H7 (cell line): ENCODE data around the gene MCC. TPM values are rescaled to one million over a fixed set of nuclear protein-coding genes. Genes with fewer than 3 reads are reported as not detected.
"Not testable (repeated sequence)": the region's sequence is repeated elsewhere in the genome, so short reads cannot be mapped to it uniquely, and the experiment has no call there.

Experiments
- DNase-seq: peaks from one replicate; pipeline ENCODE4 v3.0.0; 2012
- H3K27me3 ChIP-seq: 2 replicates; pipeline ENCODE4 v1.6.0; 2011; ENCODE audit warnings: mild to moderate bottlenecking, low read length; ENCODE audit not compliant: control insufficient read depth, insufficient read depth
- H3K36me3 ChIP-seq: replicated peaks from 2 replicates; pipeline ENCODE4 v1.5.1; 2011; ENCODE audit warnings: low read length; ENCODE audit not compliant: control insufficient read depth, insufficient read depth
- H3K4me3 ChIP-seq: 2 replicates; pipeline ENCODE4 v1.5.1; 2011; ENCODE audit warnings: low read depth, mild to moderate bottlenecking, control low read depth, low read length, moderate library complexity; ENCODE audit not compliant: insufficient read depth
- total RNA-seq: library from RNA; depleted of rRNA; stranded (reverse); fragments of >200 nt; shearing (Covaris generic); gene quantifications from 2 replicates; pipeline ENCODE4 v1.2.3, GENCODE V29; 2014

MCC gene
- total RNA-seq, 1 experiment from 2014 or later: 23.0 TPM

DNA sequence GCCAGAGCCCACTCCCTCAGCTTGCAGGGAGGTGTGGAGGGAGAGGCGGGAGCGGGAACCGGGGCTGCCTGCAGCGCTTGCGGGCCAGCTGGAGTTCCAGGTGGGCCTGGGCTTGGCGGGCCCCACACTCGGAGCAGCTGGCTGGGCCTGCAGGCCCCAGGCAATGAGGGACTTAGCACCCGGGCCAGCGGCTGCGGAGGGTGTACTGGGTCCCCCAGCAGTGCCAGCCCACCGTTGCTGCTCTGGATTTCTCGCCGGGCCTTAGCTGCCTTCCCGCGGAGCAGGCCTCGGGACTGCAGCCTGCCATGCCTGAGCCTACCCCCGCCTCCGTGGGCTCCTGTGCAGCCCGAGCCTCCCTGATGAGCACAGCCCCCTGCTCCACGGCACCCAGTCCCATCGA is 31.1 kb downstream of the MCC start:
- H3K27me3 ChIP-seq, H3K36me3 ChIP-seq, H3K4me3 ChIP-seq, DNase-seq: not testable (repeated sequence)

DNA sequence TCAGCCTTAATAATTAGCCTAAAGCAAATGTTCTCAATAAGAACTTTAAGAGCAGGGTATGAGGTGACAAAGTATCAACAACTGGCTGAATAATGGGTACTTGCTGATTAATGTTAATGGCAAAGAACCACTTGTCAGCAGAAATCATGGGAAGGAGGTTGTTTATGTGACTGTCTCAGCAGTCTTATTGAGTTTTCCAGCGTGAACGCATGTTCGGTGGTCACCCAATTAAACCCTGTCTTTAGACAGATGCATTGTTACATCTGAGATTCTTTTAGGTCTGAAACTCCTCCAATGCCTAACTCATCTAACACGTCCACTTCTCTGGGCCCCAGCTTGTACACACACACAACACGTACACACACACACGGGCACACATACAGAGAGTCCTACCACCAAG is 35.3 kb downstream of the MCC start:
- H3K27me3 ChIP-seq: no peaks in the 10 kb centered on the region
- no peak for DNase-seq
- H3K36me3 ChIP-seq: no peaks in the 10 kb centered on the region
- H3K4me3 ChIP-seq: no peak overlapping the region

DNA sequence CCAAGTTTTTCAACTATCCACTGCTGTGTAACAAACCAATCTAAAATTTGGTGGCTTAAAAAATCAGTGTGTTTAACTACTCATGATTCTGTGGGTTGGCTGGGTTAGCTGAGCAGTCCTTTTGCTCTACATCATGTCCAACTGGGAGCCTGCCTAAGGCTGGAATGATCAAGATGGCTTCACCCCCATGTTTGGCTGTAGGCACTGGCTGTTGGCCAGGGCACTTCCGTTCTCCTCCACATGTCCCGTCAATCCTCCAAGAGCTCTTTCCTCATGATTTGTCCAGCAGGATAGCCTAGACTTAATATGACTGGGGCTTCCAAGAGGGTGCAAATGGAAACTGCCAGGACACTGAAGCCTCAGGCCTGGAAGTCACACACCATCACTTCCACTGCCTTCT is 36.5 kb downstream of the MCC start:
- Histone ChIP-seq H3K27me3 (no peaks in the 10 kb centered on the region), H3K4me3 (no peak overlapping the region), H3K36me3 (no peaks in the 10 kb centered on the region)
- no peak for DNase-seq

DNA sequence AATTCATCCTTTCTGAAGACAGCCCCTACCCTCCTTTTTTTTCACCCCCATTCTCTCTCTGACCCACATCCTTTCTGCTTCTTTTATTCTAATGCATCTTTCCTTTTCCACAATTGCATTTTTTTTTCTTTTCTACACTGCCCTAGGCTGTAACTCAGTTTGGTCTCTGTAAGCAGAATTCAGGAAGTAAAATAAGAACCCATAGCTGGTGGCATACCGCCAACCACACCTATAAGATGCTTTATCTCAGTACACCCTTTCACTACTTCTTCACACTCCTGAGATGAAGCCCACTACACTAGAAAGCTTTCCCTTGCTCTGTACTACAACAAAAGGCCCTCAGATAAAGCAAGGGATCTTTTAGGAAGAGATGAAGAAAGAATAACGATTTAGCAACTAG is 37.3 kb downstream of the MCC start:
- Histone ChIP-seq H3K27me3 (no peaks in the 10 kb centered on the region), H3K4me3 (no peak overlapping the region), H3K36me3 (no peaks in the 10 kb centered on the region)
- no peak for DNase-seq

DNA sequence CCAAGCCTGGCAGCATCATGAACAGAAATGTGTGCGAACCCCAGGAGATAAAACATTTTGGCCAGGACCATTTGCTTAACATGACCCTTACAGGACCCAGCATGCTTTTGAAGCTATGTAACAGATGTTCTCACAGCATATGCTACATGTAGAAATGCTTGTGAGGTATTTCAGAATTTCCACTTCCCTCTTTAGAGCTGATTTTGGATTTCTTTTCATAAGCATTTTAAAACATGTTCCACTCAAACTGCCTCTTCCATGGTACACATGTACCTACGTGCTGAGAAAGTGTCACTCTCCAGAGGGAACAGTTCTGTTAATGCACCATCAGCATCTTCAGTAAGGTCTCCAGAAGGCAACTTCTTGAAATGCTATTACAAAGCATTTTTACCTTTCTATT is 37.8 kb downstream of the MCC start:
- Histone ChIP-seq H3K27me3 (no peaks in the 10 kb centered on the region), H3K4me3 (no peak overlapping the region), H3K36me3 (no peaks in the 10 kb centered on the region)
- no peak for DNase-seq

DNA sequence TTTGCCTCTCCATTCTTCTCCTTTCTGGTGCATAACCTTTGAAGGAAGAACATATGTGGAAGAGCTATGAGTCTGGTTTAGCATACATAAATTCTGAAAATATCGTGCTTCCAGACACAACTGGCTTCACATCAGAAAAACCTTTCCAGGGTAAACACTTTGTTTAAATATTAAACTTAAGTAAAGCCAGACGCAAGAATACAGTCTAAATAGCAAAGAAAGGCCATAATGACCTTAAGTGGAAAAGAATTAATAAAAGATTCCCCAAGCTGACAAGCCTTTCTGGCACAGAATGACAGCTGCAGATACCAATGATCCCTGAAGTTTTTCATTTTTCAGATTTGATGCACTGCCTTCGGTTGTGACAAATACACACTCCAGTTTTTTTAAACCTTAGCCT is 40.0 kb downstream of the MCC start:
- H3K36me3 ChIP-seq: no peaks in the 10 kb centered on the region
- DNase-seq: no peak
- no peaks in the 10 kb centered on the region for H3K27me3 ChIP-seq
- no peak overlapping the region for H3K4me3 ChIP-seq

DNA sequence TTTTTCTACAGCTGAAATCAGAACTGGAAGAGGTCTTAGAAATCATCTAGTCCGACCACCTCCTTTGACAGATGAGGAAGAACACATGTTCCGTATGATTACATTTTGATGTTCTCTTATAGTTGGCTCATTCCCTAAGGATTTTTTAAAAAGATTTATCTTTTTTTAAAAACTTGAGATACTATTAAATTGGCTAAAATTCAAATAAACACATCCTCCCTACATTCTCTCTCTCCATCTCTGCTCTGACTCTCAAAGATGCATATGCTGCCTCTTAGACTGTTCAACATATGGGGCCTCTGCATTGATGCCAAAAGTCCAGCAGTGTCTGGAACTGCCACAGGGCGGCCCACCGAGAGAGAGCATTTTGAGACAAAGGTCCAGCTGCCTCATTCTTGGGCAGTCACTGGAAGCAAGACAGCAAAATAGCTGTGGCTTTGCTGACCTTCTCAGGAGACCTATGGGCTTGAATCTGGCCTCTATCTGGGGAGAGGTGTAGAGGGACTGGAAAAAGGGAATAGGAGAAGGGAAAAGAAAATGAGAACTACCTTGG is 40.7 kb downstream of the MCC start:
- Histone ChIP-seq H3K36me3 (no peaks in the 10 kb centered on the region), H3K4me3 (no peak overlapping the region), H3K27me3 (no peaks in the 10 kb centered on the region)
- no peak for DNase-seq

DNA sequence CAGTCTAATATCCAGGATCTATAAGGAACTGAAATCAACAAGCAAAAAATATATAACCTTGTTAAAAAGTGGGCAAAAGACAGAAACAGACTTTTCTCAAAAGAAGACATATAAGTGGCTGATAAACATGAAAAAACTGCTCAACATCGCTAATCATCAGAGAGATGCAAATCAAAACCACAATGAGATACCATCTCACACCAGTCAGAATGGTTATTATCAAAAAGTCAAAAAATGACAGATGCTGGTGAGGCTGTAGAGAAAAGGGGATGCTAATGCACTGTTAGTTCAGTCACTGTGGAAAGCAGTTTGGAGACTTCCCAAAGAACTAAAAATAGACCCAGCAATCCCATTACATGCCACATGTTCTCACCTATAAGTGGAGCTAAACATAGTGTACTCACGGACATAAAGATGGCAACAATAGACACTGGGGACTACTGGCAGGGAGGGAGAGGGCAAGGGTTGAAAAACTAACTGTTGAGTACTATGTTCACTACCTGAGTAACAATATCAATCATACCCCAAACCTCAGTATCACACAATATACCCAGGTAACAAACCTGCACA is 41.8 kb downstream of the MCC start:
- Histone ChIP-seq H3K4me3 (no peak overlapping the region), H3K36me3 (no peaks in the 10 kb centered on the region), H3K27me3 (no peaks in the 10 kb centered on the region)
- no peak for DNase-seq

DNA sequence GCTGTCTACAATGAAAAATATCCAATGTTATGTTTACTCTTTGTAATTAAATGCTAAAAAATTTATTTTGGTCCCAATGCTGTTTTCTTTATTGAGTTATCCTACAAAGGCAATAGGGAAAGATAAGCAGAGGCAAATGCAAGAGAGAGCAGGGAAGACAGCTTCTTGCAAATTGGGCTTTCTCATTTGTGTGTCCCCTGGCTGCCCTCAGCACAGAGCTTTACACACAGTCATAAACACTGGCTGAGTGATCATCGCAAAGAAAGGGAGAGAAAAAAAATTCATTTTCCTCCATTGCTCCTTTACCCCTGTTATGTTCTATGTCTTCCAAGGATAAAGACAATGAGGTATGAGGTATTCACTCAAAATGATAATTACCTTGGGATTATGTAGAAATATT is 51.1 kb downstream of the MCC start:
- no peak for DNase-seq
- Histone ChIP-seq H3K27me3 (no peaks in the 10 kb centered on the region), H3K36me3 (no peaks in the 10 kb centered on the region), H3K4me3 (no peak overlapping the region)

DNA sequence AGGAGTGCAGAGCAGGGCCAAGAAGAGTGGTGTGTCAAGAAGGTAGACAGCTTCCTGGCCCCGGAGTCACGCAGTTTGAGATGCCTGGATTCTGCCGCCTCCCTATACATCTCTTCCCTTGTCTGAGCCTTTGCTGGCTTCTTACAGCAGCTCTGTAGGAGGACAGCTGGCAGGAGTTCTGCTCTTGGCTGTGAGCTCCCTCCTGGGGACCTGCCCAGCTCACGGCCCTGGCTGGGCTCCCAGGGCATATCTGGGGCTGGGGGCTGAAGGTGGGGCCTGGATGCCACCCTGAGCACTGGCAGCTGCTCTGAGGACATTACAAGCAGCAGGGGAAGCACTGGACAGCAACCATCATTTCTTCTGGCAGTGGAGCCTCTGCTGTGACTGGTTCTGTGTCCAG is 52.7 kb downstream of the MCC start:
- Histone ChIP-seq H3K4me3 (no peak overlapping the region), H3K27me3 (no peaks in the 10 kb centered on the region), H3K36me3 (no peaks in the 10 kb centered on the region)
- DNase-seq: no peak

DNA sequence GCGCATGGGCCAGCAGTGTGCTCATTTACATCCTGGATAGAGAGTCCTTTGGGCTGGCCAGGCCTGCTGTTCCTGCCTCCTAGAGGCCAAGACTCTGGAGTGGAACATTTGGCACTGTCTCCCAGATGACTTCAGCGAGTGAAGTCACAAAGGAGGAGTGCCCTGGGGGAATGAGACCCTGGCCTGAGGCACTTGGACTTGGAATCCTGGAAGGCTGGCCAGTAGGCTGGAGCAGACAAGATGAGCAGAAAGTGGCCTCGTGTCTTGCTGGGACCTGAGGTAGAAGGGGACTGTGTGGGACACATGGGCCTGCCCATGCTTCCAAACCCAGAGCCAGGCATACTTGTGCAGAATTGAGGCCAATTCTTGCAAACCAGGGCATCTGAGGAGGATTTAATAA is 53.4 kb downstream of the MCC start, which contains the start of gene TSSK1B:
TSS of gene TSSK1B (minus strand) at position 101 of the 400 bp plus-strand sequence. CDS start 150 bp downstream, outside the sequence.
- Histone ChIP-seq H3K27me3 (no peaks in the 10 kb centered on the region), H3K4me3 (no peak within 1 kb of the TSS), H3K36me3 (no peaks in the 10 kb centered on the region)
- DNase-seq: no peak

DNA sequence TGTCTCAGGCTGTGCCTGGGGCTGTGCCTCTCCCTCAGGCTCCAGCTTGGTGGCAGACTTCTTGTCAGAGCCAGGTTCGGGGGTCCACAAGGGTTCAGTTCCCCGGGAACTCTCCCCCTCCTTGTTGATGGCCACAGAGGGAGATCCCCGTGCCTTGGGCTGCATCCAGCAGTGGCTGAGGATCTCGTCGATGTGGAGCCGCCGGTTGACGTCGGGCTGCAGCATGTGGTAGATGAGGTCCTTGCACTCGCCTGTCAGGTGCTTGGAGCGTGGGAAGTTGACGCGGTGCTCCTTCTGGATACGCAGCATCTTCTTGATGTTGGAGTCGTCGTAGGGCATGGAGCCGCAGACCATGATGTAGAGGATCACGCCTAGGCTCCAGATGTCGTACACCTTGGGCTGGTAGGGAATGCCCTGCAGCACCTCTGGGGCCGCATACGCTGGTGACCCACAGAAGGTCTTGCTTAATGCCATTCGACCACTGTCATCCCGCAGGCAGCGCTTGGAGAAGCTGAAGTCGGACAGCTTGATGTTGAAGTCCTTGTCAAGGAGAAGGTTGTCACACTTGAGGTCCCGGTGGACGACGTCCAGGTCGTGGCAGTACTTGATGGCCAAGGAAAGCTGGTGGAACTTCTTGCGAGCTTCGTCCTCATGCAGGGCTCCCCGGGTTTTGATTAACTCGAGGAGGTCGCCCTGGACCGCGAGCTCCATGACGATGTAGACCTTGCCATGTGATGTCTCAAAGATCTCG is 54.2 kb downstream of the MCC start:
- Histone ChIP-seq H3K4me3 (no peak overlapping the region), H3K36me3 (no peaks in the 10 kb centered on the region), H3K27me3 (no peaks in the 10 kb centered on the region)
- DNase-seq: no peak

DNA sequence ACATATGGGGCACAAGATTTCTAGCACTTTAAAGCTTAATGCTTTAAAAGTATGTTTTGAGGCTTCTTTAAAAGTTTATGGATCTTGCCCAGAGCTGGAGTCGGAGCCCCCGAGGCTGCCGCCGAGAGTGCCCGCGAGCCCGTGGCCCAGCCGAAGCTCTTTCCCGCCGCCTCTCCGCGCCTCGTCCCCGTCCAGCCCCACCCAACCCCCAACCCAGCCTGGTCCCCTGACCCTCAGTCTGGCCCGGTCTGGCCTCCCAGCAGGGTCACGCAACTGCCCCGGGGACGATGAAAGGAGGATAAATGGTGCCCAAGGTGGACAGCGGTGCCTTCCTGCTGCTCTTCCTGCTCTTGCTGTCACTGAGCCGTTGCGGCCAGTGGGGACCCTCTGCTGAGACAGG is 55.2 kb downstream of the MCC start:
- Histone ChIP-seq H3K27me3 (no peaks in the 10 kb centered on the region), H3K36me3 (no peaks in the 10 kb centered on the region), H3K4me3 (no peak overlapping the region)
- DNase-seq: peak; percentile 36

DNA sequence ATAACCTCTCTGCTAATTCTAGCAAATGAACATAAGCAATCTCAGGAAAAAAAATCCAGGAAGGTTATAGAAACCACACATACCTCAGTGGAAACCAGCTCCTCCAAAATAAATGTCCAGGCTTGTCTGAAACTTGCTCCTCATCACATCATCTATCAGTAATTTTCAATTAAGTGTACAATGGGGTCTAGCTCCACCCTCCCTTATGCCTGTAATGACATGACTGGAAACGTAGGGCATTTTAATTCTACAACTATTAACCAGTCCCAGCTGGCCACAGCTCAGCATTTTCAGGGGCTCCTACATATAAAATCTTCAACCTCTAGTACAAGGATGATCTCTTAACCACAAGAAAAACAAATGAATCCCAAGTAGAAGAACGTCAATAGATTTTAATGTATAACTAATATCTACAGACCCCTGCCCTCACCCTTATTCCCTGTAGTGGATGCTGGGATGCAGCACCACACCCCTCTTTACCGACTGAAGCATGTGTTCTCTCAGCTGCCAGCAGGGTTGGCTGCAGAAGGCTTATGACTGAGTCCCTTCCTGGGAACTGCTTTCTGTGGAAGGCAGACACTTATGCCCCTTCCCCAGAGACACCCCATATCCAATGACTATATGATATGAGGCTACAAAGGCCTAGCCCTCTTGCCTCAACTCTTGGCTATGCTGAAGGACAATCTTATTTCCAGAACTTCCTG is 60.2 kb downstream of the MCC start:
- no peaks in the 10 kb centered on the region for H3K27me3 ChIP-seq
- DNase-seq: no peak
- H3K4me3 ChIP-seq: no peak overlapping the region
- no peaks in the 10 kb centered on the region for H3K36me3 ChIP-seq

DNA sequence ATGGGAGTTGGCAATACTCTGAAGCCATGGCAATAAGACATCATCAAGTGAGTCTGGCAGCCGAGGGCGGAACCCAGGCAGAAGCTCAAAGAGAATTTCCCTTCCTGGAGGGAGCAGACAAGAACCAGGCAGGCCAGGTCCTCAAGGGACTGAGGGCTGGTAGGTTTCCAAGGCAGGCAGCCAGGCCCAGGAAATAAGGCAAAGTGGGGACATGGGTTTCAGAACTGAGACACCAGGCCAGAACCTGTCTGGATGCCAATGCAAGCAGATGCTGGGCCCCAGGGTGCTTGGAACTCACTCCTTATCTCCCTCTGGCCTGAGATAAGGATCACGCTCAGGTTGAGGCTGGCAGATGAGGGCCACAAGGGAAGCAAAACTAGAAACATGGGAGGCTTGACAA is 62.3 kb downstream of the MCC start:
- Histone ChIP-seq H3K27me3 (no peaks in the 10 kb centered on the region), H3K4me3 (no peak overlapping the region), H3K36me3 (no peaks in the 10 kb centered on the region)
- no peak for DNase-seq
